Transverse colon (tissue), 4 donors: Measurements from ENCODE around the gene GPR107. TPM values are rescaled to one million over a fixed set of nuclear protein-coding genes. Genes with fewer than 3 reads are reported as not detected.
A peak's percentile ranks its signal among the peaks of the same experiment; 100 is the strongest.

Experiments used
- DNase-seq: peaks from one replicate; pipeline ENCODE4 v3.0.0-alpha.2; 2019
- H3K27ac ChIP-seq, 4 donors: fragments of 200-600 bp; sonication (generic); 2 replicates each; pipeline ENCODE4 v1.5.1; 2016 to 2018; ENCODE audit warnings: inconsistent platforms in 4 of 4
- H3K27me3 ChIP-seq: fragments of 200-600 bp; sonication (generic); 2 replicates; pipeline ENCODE4 v1.5.1; 2017; ENCODE audit warnings: inconsistent platforms
- H3K36me3 ChIP-seq, 4 donors: fragments of 200-600 bp; sonication (generic); 2 replicates each; pipeline ENCODE4 v1.5.1; 2017 to 2019; ENCODE audit warnings: inconsistent platforms in 4 of 4
- H3K4me1 ChIP-seq, 4 donors: fragments of 200-600 bp; sonication (generic); 2 replicates each; pipeline ENCODE4 v1.5.1; 2017 to 2020; ENCODE audit warnings: inconsistent platforms in 4 of 4
- H3K4me3 ChIP-seq, 4 donors: fragments of 200-600 bp; sonication (generic); 1 replicate in 1 of 4; 2 replicates in 3 of 4; pipeline versions ENCODE4 v1.5.1 to v1.6.1; 2017 to 2019; ENCODE audit warnings: inconsistent platforms in 4 of 4
- H3K9me3 ChIP-seq, 2 donors: fragments of 200-600 bp; sonication (generic); 2 replicates each; pipeline ENCODE4 v1.5.1; 2017 to 2019; ENCODE audit warnings: inconsistent platforms in 2 of 2
- EP300 ChIP-seq: sonication (generic); formaldehyde crosslinking; IDR thresholded peaks from one replicate; pipeline ENCODE4 v1.6.1; 2017; ENCODE audit warnings: antibody characterized with exemption, low read depth
- POLR2A ChIP-seq: fragments of 450-650 bp; IDR thresholded peaks from one replicate; pipeline ENCODE4 v1.6.1; 2016; ENCODE audit warnings: antibody characterized with exemption, mild to moderate bottlenecking, moderate library complexity
- POLR2AphosphoS5 ChIP-seq, 3 donors: sonication (generic); formaldehyde crosslinking; IDR thresholded peaks; one replicate each; pipeline ENCODE4 v1.6.1; 2016; ENCODE audit warnings: antibody characterized with exemption in 3 of 3
- WGBS, 2 donors: methylation state at CpG; one replicate each; pipeline ENCODE4 v1.1.5; 2018; ENCODE audit warnings: low coverage in 1 of 2; 5-methylcytosine and 5-hydroxymethylcytosine counted together
- in situ Hi-C, 4 donors: fragments of 200-750 bp; cut with MboI; loops; one replicate each; pipeline versions ENCODE4 v1.15.0 to v1.15.1; 2017; ENCODE audit warnings: low sequenced_read_pairs in 3 of 4, low pct_ligation_motif_present in 1 of 4, low pct_unique_long_range_greater_than_20kb in 1 of 4
- intact Hi-C: fragments of 100-400 bp; cut with DNase I; formaldehyde crosslinking; loops from one replicate; pipeline ENCODE4 v1.15.1; 2023; ENCODE audit warnings: low total_unique reads
- total RNA-seq, 4 donors: library from RNA; depleted of rRNA; stranded (reverse); fragments of >200 nt; gene quantifications; one replicate each; pipeline ENCODE4 v1.1.0, GENCODE V29; 2016
- TF ChIP-seq, protein P1 (sequence below), 5 experiments: fragments of 200-600 bp in 3 of 5; fragments of 450-650 bp in 2 of 5; sonication (generic) in 3 of 5; IDR thresholded peaks; 1 replicate in 2 of 5; 2 replicates in 3 of 5; pipeline ENCODE4 v1.5.1; 2016 to 2017; ENCODE audit warnings: antibody characterized with exemption in 5 of 5, inconsistent platforms in 3 of 5, mild to moderate bottlenecking in 2 of 5, moderate library complexity in 1 of 5

The GPR107 gene
- total RNA-seq, 4 donors from 2014 or later, result 25.7 to 33.7 (median 32.7) TPM

DNA sequence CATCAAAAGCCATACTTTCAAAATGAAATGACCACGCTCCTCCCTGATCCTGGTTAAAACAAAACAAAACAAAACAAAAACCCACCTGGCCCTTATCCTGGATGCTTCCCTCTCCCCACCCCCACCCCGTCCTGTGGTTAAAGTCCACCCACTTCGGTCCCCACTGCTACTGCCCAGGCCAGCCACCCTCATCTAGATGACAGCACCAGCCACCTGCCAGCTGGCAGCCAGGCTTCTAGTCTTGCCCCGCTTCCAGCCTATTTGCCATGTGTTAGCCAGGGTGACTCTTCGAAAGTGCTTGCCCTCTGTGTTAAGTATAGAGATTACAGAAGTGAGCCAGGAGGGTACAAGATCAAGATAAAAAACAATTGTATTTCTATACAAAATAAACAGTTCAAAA lies 91.0 kb downstream of the GPR107 start:
- no peak for DNase-seq
- Histone ChIP-seq H3K9me3 (no peaks in the 10 kb centered on the region), H3K27me3 (peaks cover 22% of the 10 kb centered on the region), H3K4me3 (no peak overlapping the region), H3K27ac (peak overlapping the region in 1 of 4 donors; percentile 63), H3K36me3 (no peaks in the 10 kb centered on the region), H3K4me1 (peaks cover 4 to 15% (median 13%) of the 10 kb centered on the region in 4 donors)
- in situ Hi-C loops (no loop called here), intact Hi-C loops (no loop called here)
- 46% methylated on average over 4 of the region's 5 CpGs; no CpG with 5 or more reads in 1 of the 2 donors for whole genome bisulfite sequencing, 2 donors
- TF ChIP-seq, protein P1, sequence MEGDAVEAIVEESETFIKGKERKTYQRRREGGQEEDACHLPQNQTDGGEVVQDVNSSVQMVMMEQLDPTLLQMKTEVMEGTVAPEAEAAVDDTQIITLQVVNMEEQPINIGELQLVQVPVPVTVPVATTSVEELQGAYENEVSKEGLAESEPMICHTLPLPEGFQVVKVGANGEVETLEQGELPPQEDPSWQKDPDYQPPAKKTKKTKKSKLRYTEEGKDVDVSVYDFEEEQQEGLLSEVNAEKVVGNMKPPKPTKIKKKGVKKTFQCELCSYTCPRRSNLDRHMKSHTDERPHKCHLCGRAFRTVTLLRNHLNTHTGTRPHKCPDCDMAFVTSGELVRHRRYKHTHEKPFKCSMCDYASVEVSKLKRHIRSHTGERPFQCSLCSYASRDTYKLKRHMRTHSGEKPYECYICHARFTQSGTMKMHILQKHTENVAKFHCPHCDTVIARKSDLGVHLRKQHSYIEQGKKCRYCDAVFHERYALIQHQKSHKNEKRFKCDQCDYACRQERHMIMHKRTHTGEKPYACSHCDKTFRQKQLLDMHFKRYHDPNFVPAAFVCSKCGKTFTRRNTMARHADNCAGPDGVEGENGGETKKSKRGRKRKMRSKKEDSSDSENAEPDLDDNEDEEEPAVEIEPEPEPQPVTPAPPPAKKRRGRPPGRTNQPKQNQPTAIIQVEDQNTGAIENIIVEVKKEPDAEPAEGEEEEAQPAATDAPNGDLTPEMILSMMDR (IDR thresholded peaks at IDR 0.05), result no peak
- TF ChIP-seq POLR2AphosphoS5 (IDR thresholded peaks at IDR 0.05) (no peak), POLR2A (no peak), EP300 (no peak)

DNA sequence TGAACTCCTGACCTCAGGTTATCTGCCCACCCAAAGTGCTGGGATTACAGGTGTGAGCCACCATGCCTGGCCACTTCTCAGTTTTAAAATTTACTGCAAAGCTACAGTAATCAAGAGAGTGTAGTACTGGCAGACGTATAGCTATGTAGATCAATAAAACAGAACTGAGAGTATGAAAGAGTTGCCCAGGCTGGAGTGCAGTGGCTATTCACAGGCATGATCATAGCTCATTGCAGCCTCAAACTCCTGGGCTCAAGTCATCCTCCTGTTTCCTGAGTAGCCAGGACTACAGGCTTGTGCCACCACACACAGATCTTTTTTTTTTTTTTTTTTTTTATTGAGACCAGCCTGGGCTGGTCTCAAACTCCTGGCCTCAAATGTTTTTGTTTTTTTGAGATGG lies 92.0 kb downstream of the GPR107 start:
- TF ChIP-seq EP300 (no peak), POLR2A (no peak), POLR2AphosphoS5 (IDR thresholded peaks at IDR 0.05) (no peak)
- TF ChIP-seq, protein P1 (IDR thresholded peaks at IDR 0.05), result no peak
- intact Hi-C loops (no loop called here), in situ Hi-C loops (no loop called here)
- Histone ChIP-seq H3K27ac (no peak overlapping the region), H3K4me1 (peaks cover 4 to 15% (median 12%) of the 10 kb centered on the region in 4 donors), H3K27me3 (peaks cover 22% of the 10 kb centered on the region), H3K9me3 (no peaks in the 10 kb centered on the region), H3K36me3 (no peaks in the 10 kb centered on the region), H3K4me3 (no peak overlapping the region)
- no peak for DNase-seq
- WGBS, 2 donors, result 36% methylated on average over 1 of the region's 1 CpG; no CpG with 5 or more reads in 1 of the 2 donors

DNA sequence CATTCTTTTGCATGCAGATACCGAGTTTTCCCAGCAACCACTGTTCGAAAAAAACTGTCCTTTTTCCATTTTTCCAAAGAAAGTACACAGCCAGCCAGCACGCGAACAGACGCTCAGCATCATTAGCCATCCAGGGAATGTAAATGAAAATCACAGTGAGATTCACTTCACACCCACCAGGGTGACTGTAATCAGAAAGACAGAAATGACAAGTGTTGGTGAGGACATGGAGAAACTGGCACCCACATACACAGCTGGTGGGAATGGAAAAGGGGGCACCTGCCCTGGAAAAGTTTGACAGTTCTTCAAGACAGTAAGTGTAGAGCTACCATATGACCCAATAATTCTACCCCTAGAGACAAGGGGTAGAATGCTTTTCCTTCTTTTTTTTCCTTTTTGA lies 93.5 kb downstream of the GPR107 start:
- Histone ChIP-seq H3K9me3 (no peaks in the 10 kb centered on the region), H3K4me3 (no peak overlapping the region), H3K36me3 (no peaks in the 10 kb centered on the region), H3K27ac (no peak overlapping the region), H3K27me3 (peaks cover 22% of the 10 kb centered on the region), H3K4me1 (peaks cover 4 to 15% (median 12%) of the 10 kb centered on the region in 4 donors)
- in situ Hi-C loops, result no loop called here
- TF ChIP-seq EP300, result no peak
- no peak for TF ChIP-seq POLR2A
- TF ChIP-seq POLR2AphosphoS5 (IDR thresholded peaks at IDR 0.05), result no peak
- TF ChIP-seq, protein P1 (IDR thresholded peaks at IDR 0.05), result no peak
- 66 to 92% methylated on average over 5 of the region's 5 CpGs for WGBS, 2 donors
- intact Hi-C loops, result no loop called here
- DNase-seq, result no peak

DNA sequence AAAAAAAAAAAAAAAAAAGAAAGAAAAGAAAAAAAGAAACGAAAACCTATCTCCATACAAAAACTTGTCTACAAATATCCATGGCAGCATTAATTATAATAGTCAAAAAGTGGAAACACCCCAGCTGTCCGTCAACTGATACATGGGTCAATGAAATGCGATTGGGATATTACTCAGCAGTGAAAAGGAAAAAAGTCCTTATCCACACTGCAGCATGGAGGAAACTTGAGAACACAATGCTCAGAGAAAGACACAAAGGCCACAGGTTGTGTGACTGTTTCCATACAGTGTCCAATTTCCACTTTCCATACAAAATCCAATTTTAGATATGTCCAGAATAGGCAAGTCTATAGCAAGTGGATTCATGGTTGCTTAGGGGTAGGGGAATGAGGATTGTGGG lies 94.2 kb downstream of the GPR107 start:
- TF ChIP-seq EP300 (no peak), POLR2AphosphoS5 (IDR thresholded peaks at IDR 0.05) (no peak), POLR2A (no peak)
- TF ChIP-seq, protein P1 (IDR thresholded peaks at IDR 0.05), result no peak

More for the DNA sequence above, 94.2 kb downstream of the GPR107 start:
- DNase-seq, result no peak
- Histone ChIP-seq H3K9me3 (no peaks in the 10 kb centered on the region), H3K4me3 (no peak overlapping the region), H3K27ac (no peak overlapping the region), H3K36me3 (no peaks in the 10 kb centered on the region), H3K27me3 (peaks cover 22% of the 10 kb centered on the region), H3K4me1 (peaks cover 4 to 15% (median 12%) of the 10 kb centered on the region in 4 donors)
- WGBS, 2 donors, result 75 to 94% methylated on average over 3 of the region's 3 CpGs
- intact Hi-C loops, result no loop called here
- in situ Hi-C loops, result no loop called here
